Neural cell (in vitro differentiated cells): Measurements from ENCODE around the gene KRT33A. TPM values are rescaled to one million over a fixed set of nuclear protein-coding genes. Genes with fewer than 3 reads are reported as not detected.

Experiments
- H2AFZ ChIP-seq: fragments of 200-600, 300-800 bp; sonication (generic), shearing (Covaris generic); 2 replicates; pipeline ENCODE4 v1.6.0; 2014; ENCODE audit warnings: low read depth, mild to moderate bottlenecking, antibody characterized with exemption, low read length, moderate library complexity
- H3F3A ChIP-seq: fragments of 200-600 bp; shearing (Covaris generic); 2 replicates; pipeline ENCODE4 v1.6.1; 2016; ENCODE audit warnings: mild to moderate bottlenecking, moderate library complexity, mixed read lengths, antibody characterized with exemption, low read length; ENCODE audit not compliant: insufficient read depth, poor library complexity, severe bottlenecking
- H3K27ac ChIP-seq: fragments of 200-600, 300-800 bp; sonication (generic), shearing (Covaris generic); 2 replicates; pipeline ENCODE4 v1.5.1; 2014; ENCODE audit warnings: mild to moderate bottlenecking, low read length, moderate library complexity
- H3K27me3 ChIP-seq: fragments of 300-800, 200-600 bp; sonication (generic), shearing (Covaris generic); 2 replicates; pipeline ENCODE4 v1.6.0; 2014; ENCODE audit warnings: mild to moderate bottlenecking, low read depth, low read length, moderate library complexity; ENCODE audit not compliant: insufficient read depth
- H3K36me3 ChIP-seq: fragments of 300-800, 200-600 bp; sonication (generic), shearing (Covaris generic); 2 replicates; pipeline ENCODE4 v1.5.1; 2014; ENCODE audit warnings: mild to moderate bottlenecking, antibody characterized with exemption, low read length, moderate library complexity; ENCODE audit not compliant: insufficient read depth
- H3K4me2 ChIP-seq: fragments of 300-800, 200-600 bp; sonication (generic), shearing (Covaris generic); 2 replicates; pipeline ENCODE4 v1.6.0; 2014; ENCODE audit warnings: mild to moderate bottlenecking, low read length
- H3K4me3 ChIP-seq: fragments of 300-800, 200-600 bp; sonication (generic), shearing (Covaris generic); 2 replicates; pipeline ENCODE4 v1.5.1; 2014; ENCODE audit warnings: mild to moderate bottlenecking, low read length, moderate library complexity
- H3K79me2 ChIP-seq: fragments of 200-600 bp; shearing (Covaris generic); replicated peaks from 2 replicates; pipeline ENCODE4 v1.6.0; 2014; ENCODE audit warnings: mild to moderate bottlenecking, low read length, moderate library complexity; ENCODE audit not compliant: insufficient read depth
- H3K9ac ChIP-seq: fragments of 300-800, 200-600 bp; sonication (generic), shearing (Covaris generic); 2 replicates; pipeline ENCODE4 v1.6.1; 2016; ENCODE audit warnings: mild to moderate bottlenecking, low read length, mixed read lengths
- H3K9me2 ChIP-seq: fragments of 200-600 bp; shearing (Covaris generic); 2 replicates; pipeline ENCODE4 v1.6.1; 2016; ENCODE audit warnings: mild to moderate bottlenecking, low read length, mixed read lengths; ENCODE audit not compliant: insufficient read depth
- H3K9me3 ChIP-seq: fragments of 200-600, 300-800 bp; sonication (generic), shearing (Covaris generic); 2 replicates; pipeline ENCODE4 v1.6.1; 2016; ENCODE audit warnings: mild to moderate bottlenecking, mixed run types, low read length, moderate library complexity, mixed read lengths
- H4K20me1 ChIP-seq: fragments of 200-600 bp; shearing (Covaris generic); 2 replicates; pipeline ENCODE4 v1.6.1; 2016; ENCODE audit warnings: mild to moderate bottlenecking, mixed run types; ENCODE audit not compliant: insufficient read depth
- CTCF ChIP-seq: fragments of 450-650 bp; IDR thresholded peaks from 2 replicates; pipeline ENCODE4 v1.5.1; 2014; ENCODE audit warnings: antibody characterized with exemption, mild to moderate bottlenecking, moderate library complexity; ENCODE audit not compliant: poor library complexity, severe bottlenecking
- EP300 ChIP-seq: fragments of 450-650 bp; conservative IDR thresholded peaks from 2 replicates; pipeline ENCODE4 v1.6.1; 2014; ENCODE audit warnings: antibody characterized with exemption, mild to moderate bottlenecking, moderate library complexity; ENCODE audit not compliant: poor library complexity, severe bottlenecking
- EZH2 ChIP-seq: fragments of 200-600, 300-800 bp; shearing (Covaris generic), sonication (generic); IDR thresholded peaks from 2 replicates; pipeline ENCODE4 v1.6.1; 2014; ENCODE audit warnings: antibody characterized with exemption, low read length, borderline replicate concordance, mild to moderate bottlenecking; ENCODE audit not compliant: insufficient read depth, poor library complexity, severe bottlenecking
- MXI1 ChIP-seq: fragments of 450-650 bp; conservative IDR thresholded peaks from 2 replicates; pipeline ENCODE4 v1.6.1; 2014; ENCODE audit warnings: antibody characterized with exemption, mild to moderate bottlenecking; ENCODE audit not compliant: poor library complexity, severe bottlenecking
- POLR2AphosphoS5 ChIP-seq: IDR thresholded peaks from 2 replicates; pipeline ENCODE4 v1.6.1; 2012
- RAD21 ChIP-seq: fragments of 450-650 bp; conservative IDR thresholded peaks from 2 replicates; pipeline ENCODE4 v1.6.1; 2014; ENCODE audit warnings: antibody characterized with exemption, mild to moderate bottlenecking, moderate library complexity
- REST ChIP-seq: IDR thresholded peaks from 2 replicates; pipeline ENCODE4 v1.6.1; 2012; ENCODE audit warnings: borderline replicate concordance
- SMC3 ChIP-seq: fragments of 450-650 bp; conservative IDR thresholded peaks from 2 replicates; pipeline ENCODE4 v1.6.1; 2014; ENCODE audit warnings: antibody characterized with exemption, mild to moderate bottlenecking, moderate library complexity; ENCODE audit not compliant: poor library complexity
- TAF1 ChIP-seq: IDR thresholded peaks from 2 replicates; pipeline ENCODE4 v1.6.1; 2012; ENCODE audit warnings: low read depth
- polyA plus RNA-seq: library from polyadenylated mRNA; depleted of rRNA; stranded (reverse); fragments of >200 nt; gene quantifications from 2 replicates; pipeline ENCODE4 v1.2.3, GENCODE V29; 2014

The KRT33A gene
- polyA plus RNA-seq, 1 donor from 2014 or later, result not detected

GRCh38 chr17:41394254-41394996 is 43.8 kb upstream of the KRT33A start:
- Histone ChIP-seq H3K9me2 (no peaks in the 10 kb centered on the region), H2AFZ (no peak overlapping the region), H3K4me2 (no peak overlapping the region), H3K9ac (no peak overlapping the region), H3K36me3 (no peaks in the 10 kb centered on the region), H3K27ac (no peak overlapping the region), H3K79me2 (no peaks in the 10 kb centered on the region), H3K4me3 (no peak overlapping the region), H4K20me1 (no peaks in the 10 kb centered on the region), H3K9me3 (no peaks in the 10 kb centered on the region), H3F3A (no peaks in the 10 kb centered on the region), H3K27me3 (no peaks in the 10 kb centered on the region)
- TF ChIP-seq POLR2AphosphoS5 (no peak), SMC3 (no peak), EP300 (no peak), RAD21 (no peak), EZH2 (no peak), REST (no peak), TAF1 (no peak), CTCF (no peak), MXI1 (no peak)

GRCh38 chr17:41393826-41394225 is 43.2 kb upstream of the KRT33A start:
- H3K4me2 ChIP-seq, result no peak overlapping the region
- H3K79me2 ChIP-seq, result no peaks in the 10 kb centered on the region
- H3K9ac ChIP-seq, result no peak overlapping the region
- no peaks in the 10 kb centered on the region for H3K9me3 ChIP-seq
- H3K4me3 ChIP-seq, result no peak overlapping the region
- H3K27ac ChIP-seq, result no peak overlapping the region
- TF ChIP-seq SMC3 (no peak), RAD21 (no peak), EP300 (no peak), POLR2AphosphoS5 (no peak), CTCF (no peak), TAF1 (no peak)
- H3F3A ChIP-seq, result no peaks in the 10 kb centered on the region
- H3K27me3 ChIP-seq, result no peaks in the 10 kb centered on the region
- H4K20me1 ChIP-seq, result no peaks in the 10 kb centered on the region
- no peaks in the 10 kb centered on the region for H3K36me3 ChIP-seq
- no peaks in the 10 kb centered on the region for H3K9me2 ChIP-seq
- no peak overlapping the region for H2AFZ ChIP-seq
